ENCODE measurements around the gene AP3S2.
"Not testable (repeated sequence)": the region's sequence is repeated elsewhere in the genome, so short reads cannot be mapped to it uniquely, and the experiment has no call there.

DNA sequence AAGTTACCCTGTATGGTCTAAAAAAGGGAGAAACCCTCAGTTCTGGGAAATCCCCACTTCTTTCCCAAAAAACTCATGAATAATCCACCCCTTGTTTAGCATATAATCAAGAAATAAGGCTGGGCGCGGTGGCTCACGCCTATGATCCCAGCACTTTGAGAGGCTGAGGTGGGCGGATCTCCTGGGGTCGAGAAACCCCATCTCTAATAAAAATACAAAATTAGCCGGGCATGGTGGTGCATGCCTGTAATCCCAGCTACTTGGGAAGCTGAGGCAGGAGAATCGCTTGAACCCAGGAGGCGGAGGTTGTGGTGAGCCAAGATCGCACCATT lies 111.2 kb downstream of the AP3S2 start:
- TF ChIP-seq POLR2A (IDR thresholded peaks at IDR 0.05) = not testable (repeated sequence)
- TF ChIP-seq, protein P1, sequence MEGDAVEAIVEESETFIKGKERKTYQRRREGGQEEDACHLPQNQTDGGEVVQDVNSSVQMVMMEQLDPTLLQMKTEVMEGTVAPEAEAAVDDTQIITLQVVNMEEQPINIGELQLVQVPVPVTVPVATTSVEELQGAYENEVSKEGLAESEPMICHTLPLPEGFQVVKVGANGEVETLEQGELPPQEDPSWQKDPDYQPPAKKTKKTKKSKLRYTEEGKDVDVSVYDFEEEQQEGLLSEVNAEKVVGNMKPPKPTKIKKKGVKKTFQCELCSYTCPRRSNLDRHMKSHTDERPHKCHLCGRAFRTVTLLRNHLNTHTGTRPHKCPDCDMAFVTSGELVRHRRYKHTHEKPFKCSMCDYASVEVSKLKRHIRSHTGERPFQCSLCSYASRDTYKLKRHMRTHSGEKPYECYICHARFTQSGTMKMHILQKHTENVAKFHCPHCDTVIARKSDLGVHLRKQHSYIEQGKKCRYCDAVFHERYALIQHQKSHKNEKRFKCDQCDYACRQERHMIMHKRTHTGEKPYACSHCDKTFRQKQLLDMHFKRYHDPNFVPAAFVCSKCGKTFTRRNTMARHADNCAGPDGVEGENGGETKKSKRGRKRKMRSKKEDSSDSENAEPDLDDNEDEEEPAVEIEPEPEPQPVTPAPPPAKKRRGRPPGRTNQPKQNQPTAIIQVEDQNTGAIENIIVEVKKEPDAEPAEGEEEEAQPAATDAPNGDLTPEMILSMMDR (IDR thresholded peaks at IDR 0.05) = not testable (repeated sequence)

All from Peyer's patch (tissue), 4 donors.